ENCODE data around the gene KIAA0825. TPM values are rescaled to one million over a fixed set of nuclear protein-coding genes. Genes with fewer than 3 reads are reported as not detected.

The KIAA0825 gene
- total RNA-seq, 4 donors from 2014 or later: 2.5 to 9.3 (median 5.3) TPM

DNA sequence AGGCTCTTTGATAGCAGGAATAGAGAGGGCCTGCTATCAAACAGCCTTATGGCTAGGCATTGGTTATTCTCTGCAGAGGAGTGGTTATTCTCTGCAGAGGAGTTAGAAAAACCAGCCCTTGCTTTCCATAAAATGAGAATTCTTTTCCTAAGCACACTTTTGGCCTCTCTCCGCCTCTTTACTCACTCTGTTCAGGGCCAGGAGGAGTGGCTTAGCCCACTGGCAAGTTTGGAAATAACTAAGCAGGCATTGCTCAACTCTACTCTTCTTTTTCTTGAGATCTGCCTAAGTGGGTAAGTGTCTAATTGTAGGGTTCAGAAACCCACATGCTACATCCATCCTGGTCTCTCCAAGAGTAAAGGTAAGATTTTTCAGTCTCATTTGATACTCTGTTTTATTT, 341.7 kb downstream of the KIAA0825 start:
- TF ChIP-seq, protein P1, sequence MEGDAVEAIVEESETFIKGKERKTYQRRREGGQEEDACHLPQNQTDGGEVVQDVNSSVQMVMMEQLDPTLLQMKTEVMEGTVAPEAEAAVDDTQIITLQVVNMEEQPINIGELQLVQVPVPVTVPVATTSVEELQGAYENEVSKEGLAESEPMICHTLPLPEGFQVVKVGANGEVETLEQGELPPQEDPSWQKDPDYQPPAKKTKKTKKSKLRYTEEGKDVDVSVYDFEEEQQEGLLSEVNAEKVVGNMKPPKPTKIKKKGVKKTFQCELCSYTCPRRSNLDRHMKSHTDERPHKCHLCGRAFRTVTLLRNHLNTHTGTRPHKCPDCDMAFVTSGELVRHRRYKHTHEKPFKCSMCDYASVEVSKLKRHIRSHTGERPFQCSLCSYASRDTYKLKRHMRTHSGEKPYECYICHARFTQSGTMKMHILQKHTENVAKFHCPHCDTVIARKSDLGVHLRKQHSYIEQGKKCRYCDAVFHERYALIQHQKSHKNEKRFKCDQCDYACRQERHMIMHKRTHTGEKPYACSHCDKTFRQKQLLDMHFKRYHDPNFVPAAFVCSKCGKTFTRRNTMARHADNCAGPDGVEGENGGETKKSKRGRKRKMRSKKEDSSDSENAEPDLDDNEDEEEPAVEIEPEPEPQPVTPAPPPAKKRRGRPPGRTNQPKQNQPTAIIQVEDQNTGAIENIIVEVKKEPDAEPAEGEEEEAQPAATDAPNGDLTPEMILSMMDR (IDR thresholded peaks at IDR 0.05): no peak
- DNase-seq (ENCODE audit: low spot score) (no peak), ATAC-seq (ENCODE audit: low FRiP score) (no peak)

GRCh38 chr5:94276048-94276447, 342.4 kb downstream of the KIAA0825 start:
- ATAC-seq (ENCODE audit: low FRiP score) (no peak), DNase-seq (ENCODE audit: low spot score) (no peak)
- TF ChIP-seq, protein P1 (IDR thresholded peaks at IDR 0.05): no peak

- DNase-seq (ENCODE audit: low spot score) (no peak), ATAC-seq (ENCODE audit: low FRiP score) (no peak)
- TF ChIP-seq, protein P1 (IDR thresholded peaks at IDR 0.05): no peak
Observed at GRCh38 chr5:94274707-94275106, 343.7 kb downstream of the KIAA0825 start.

- TF ChIP-seq, protein P1 (IDR thresholded peaks at IDR 0.05): no peak
- ATAC-seq (ENCODE audit: low FRiP score) (no peak), DNase-seq (ENCODE audit: low spot score) (no peak)
Observed at GRCh38 chr5:94268226-94268625, 350.2 kb downstream of the KIAA0825 start.

DNA sequence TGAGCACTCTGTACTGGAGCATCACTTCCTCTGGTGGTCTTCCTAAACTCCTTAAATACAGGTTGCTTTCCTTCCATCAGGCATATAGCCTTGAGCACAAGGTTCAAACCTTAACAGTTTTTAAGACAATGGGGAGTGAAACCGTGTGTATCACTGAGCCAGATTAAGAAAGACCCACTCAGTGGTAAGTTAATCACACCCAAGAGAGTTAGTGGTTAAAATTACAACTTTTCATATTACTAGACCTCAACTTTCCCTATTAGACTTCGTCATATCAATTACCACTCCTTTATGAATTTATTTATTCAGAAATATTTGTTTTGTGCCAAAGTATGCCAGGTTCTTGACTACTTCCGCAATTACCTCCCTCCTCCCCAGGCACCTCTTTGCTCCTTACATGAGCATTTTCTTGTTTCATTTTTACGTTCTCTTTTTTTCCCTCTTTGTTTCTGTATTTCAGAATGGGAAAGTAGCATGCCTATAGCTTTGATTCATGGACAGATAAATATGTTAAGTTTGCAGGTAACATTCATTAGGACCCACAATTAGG, 351.0 kb downstream of the KIAA0825 start:
- DNase-seq (ENCODE audit: low spot score) (no peak), ATAC-seq (ENCODE audit: low FRiP score) (no peak)
- TF ChIP-seq, protein P1 (IDR thresholded peaks at IDR 0.05): no peak

DNA sequence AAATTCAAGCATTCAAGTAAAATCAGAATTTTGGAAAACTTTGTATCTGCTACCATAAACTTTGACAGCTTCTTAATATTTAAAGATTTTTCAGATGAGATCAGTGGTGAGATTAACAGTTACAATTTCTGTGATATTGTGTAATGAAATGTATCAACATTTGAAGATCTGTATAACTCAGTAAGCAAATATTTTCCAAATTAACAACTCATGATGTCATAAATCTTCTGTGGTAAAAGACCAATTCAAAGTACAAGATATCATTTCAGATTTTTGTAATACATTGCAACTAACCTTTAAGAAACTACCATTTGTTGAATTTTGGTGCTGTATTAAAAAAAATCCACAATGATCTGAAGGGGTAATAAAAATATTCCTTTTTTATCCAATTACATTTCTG, 352.2 kb downstream of the KIAA0825 start:
- DNase-seq (ENCODE audit: low spot score) (no peak), ATAC-seq (ENCODE audit: low FRiP score) (no peak)
- TF ChIP-seq, protein P1 (IDR thresholded peaks at IDR 0.05): no peak

DNA sequence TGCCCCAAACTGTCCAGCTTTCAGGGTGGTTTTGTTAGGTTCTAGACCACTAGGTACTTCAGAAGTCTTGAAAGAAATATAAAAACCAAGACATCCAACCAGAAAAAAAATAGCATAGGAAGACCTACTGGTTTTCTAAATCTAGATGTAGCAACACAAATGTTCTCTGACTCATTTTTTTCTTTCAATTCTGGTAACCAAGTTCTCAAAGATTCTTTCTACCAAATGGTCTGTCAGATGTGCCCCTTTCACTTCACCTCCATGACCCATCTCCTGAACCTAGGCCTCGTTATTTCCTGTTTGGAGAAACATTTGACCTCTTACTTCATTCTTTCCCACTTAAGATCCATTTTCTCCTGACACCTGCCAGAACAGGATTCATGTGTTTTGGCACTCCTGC, 355.3 kb downstream of the KIAA0825 start:
- TF ChIP-seq, protein P1 (IDR thresholded peaks at IDR 0.05): no peak
- no peak for ATAC-seq (ENCODE audit: low FRiP score)
- DNase-seq (ENCODE audit: low spot score): no peak

All from omental fat pad (tissue), 4 donors.